Measurements from ENCODE around the gene NDUFAF5. TPM values are rescaled to one million over a fixed set of nuclear protein-coding genes. Genes with fewer than 3 reads are reported as not detected.

NDUFAF5 gene
- total and polyA plus RNA-seq, 2 experiments from 2014 or later = 45.8 to 54.6 TPM

GRCh38 chr20:13814672-13815071 is 29.8 kb downstream of the NDUFAF5 start:
- no peak for TF ChIP-seq CTCF (IDR thresholded peaks at IDR 0.05; ENCODE audit: low read depth, low read length)
- DNase-seq (ENCODE audit: low read depth in 1 of 2, low spot score in 1 of 2) = no peak
- Histone ChIP-seq H3K9me3 (ENCODE audit: low read depth) (no peaks in the 10 kb centered on the region), H3K4me3 (no peak overlapping the region), H3K36me3 (peaks cover 63% of the 10 kb centered on the region), H3K4me1 (ENCODE audit: low read depth) (no peaks in the 10 kb centered on the region), H3K27me3 (no peaks in the 10 kb centered on the region), H3K27ac (no peak overlapping the region)

- H3K9me3 ChIP-seq (ENCODE audit: low read depth) = no peaks in the 10 kb centered on the region
- peaks cover 54% of the 10 kb centered on the region for H3K36me3 ChIP-seq
- H3K4me1 ChIP-seq (ENCODE audit: low read depth) = no peaks in the 10 kb centered on the region
- no peak overlapping the region for H3K4me3 ChIP-seq
- H3K27ac ChIP-seq = no peak overlapping the region
- TF ChIP-seq CTCF (IDR thresholded peaks at IDR 0.05; ENCODE audit: low read depth, low read length) = no peak
- H3K27me3 ChIP-seq = no peaks in the 10 kb centered on the region
- DNase-seq (ENCODE audit: low read depth in 1 of 2, low spot score in 1 of 2) = no peak
Measured at GRCh38 chr20:13816757-13817156, 31.9 kb downstream of the NDUFAF5 start.

- Histone ChIP-seq H3K27me3 (no peaks in the 10 kb centered on the region), H3K4me3 (no peak overlapping the region), H3K9me3 (ENCODE audit: low read depth) (no peaks in the 10 kb centered on the region), H3K36me3 (peaks cover 51% of the 10 kb centered on the region), H3K27ac (peak overlapping the region; percentile 34), H3K4me1 (ENCODE audit: low read depth) (no peaks in the 10 kb centered on the region)
- DNase-seq (ENCODE audit: low read depth in 1 of 2, low spot score in 1 of 2) = no peak
- no peak for TF ChIP-seq CTCF (IDR thresholded peaks at IDR 0.05; ENCODE audit: low read depth, low read length)
Measured at GRCh38 chr20:13817342-13817741, 32.5 kb downstream of the NDUFAF5 start.

- peaks cover 28% of the 10 kb centered on the region for H3K36me3 ChIP-seq
- no peaks in the 10 kb centered on the region for H3K9me3 ChIP-seq (ENCODE audit: low read depth)
- peak; percentile 59 to 71 for DNase-seq (ENCODE audit: low read depth in 1 of 2, low spot score in 1 of 2)
- no peak overlapping the region for H3K4me3 ChIP-seq
- no peaks in the 10 kb centered on the region for H3K27me3 ChIP-seq
- H3K27ac ChIP-seq = no peak overlapping the region
- peak; percentile 57 for TF ChIP-seq CTCF (IDR thresholded peaks at IDR 0.05; ENCODE audit: low read depth, low read length)
- H3K4me1 ChIP-seq (ENCODE audit: low read depth) = no peaks in the 10 kb centered on the region
Measured at GRCh38 chr20:13819885-13820645, 35.2 kb downstream of the NDUFAF5 start.

- Histone ChIP-seq H3K27me3 (no peaks in the 10 kb centered on the region), H3K4me3 (no peak overlapping the region), H3K4me1 (ENCODE audit: low read depth) (no peaks in the 10 kb centered on the region), H3K9me3 (ENCODE audit: low read depth) (no peaks in the 10 kb centered on the region), H3K36me3 (peaks cover 15% of the 10 kb centered on the region), H3K27ac (no peak overlapping the region)
- DNase-seq (ENCODE audit: low read depth in 1 of 2, low spot score in 1 of 2) = peak in 1 of 2 donors; percentile 34
- TF ChIP-seq CTCF (IDR thresholded peaks at IDR 0.05; ENCODE audit: low read depth, low read length) = no peak
Measured at GRCh38 chr20:13821876-13822275, 37.0 kb downstream of the NDUFAF5 start.
